ENCODE results near the gene XRRA1. TPM values are rescaled to one million over a fixed set of nuclear protein-coding genes. Genes with fewer than 3 reads are reported as not detected.

The XRRA1 gene
- total RNA-seq, 1 experiment from 2014 or later, result 10.4 TPM

- TF ChIP-seq NFYB (CRISPR knock-in tag; conservative IDR thresholded peaks at IDR 0.05; ENCODE audit: low read depth) (no peak), ZBTB43 (CRISPR knock-in tag; IDR thresholded peaks at IDR 0.05) (no peak), CREM (CRISPR knock-in tag; IDR thresholded peaks at IDR 0.05) (no peak), STAT6 (CRISPR knock-in tag; conservative IDR thresholded peaks at IDR 0.05; ENCODE audit: low read depth) (no peak), ZNF416 (CRISPR knock-in tag; IDR thresholded peaks at IDR 0.05) (no peak), NR1H2 (CRISPR knock-in tag; IDR thresholded peaks at IDR 0.05) (no peak), HMGA2 (CRISPR knock-in tag; IDR thresholded peaks at IDR 0.05) (no peak), FOXP1 (CRISPR knock-in tag; IDR thresholded peaks at IDR 0.05; ENCODE audit: borderline replicate concordance) (no peak)
These were observed 5.3 kb upstream of the XRRA1 start (continued) for GRCh38 chr11:74954199-74954598.

- no peak overlapping the region for H3K4me3 Mint-ChIP-seq
- CTCF ChIA-PET, result interaction anchor here (1.7 kb wide), 1 partner anchor 23 kb away, joined by 6 read pairs; no protein-coding TSS in a partner anchor
- POLR2A ChIA-PET, result no interaction called here
- H3K36me3 Mint-ChIP-seq, result peaks cover 11% of the 10 kb centered on the region; the same call in 1 of the 2 replicates
- no peak for ATAC-seq
- H3K4me1 Mint-ChIP-seq, result peaks cover 14% of the 10 kb centered on the region
- no peaks in the 10 kb centered on the region for H3K27me3 Mint-ChIP-seq (ENCODE audit: low read depth)
- no peaks in the 10 kb centered on the region for H3K9me3 Mint-ChIP-seq
- no peak for DNase-seq (ENCODE audit: low spot score)
- no peak overlapping the region for H3K27ac Mint-ChIP-seq
- TF ChIP-seq ATF3 (CRISPR knock-in tag; conservative IDR thresholded peaks at IDR 0.05) (no peak), CBFB (CRISPR knock-in tag; IDR thresholded peaks at IDR 0.05; ENCODE audit: low read depth) (no peak), MLX (CRISPR knock-in tag; IDR thresholded peaks at IDR 0.05) (no peak), SP1 (CRISPR knock-in tag; conservative IDR thresholded peaks at IDR 0.05) (no peak), AR (CRISPR knock-in tag; IDR thresholded peaks at IDR 0.05) (no peak), CTCF (IDR thresholded peaks at IDR 0.05) (no peak), ZNF423 (CRISPR knock-in tag; IDR thresholded peaks at IDR 0.05) (no peak), PRDM15 (CRISPR knock-in tag; IDR thresholded peaks at IDR 0.05) (no peak), GRHL2 (CRISPR knock-in tag; IDR thresholded peaks at IDR 0.05; ENCODE audit: insufficient replicate concordance, severe bottlenecking) (no peak), E2F4 (CRISPR knock-in tag; IDR thresholded peaks at IDR 0.05; ENCODE audit: borderline replicate concordance, low read depth) (no peak), PRRX2 (CRISPR knock-in tag; IDR thresholded peaks at IDR 0.05) (no peak), KAT7 (CRISPR knock-in tag; IDR thresholded peaks at IDR 0.05; ENCODE audit: borderline replicate concordance) (no peak)
These were observed 4.6 kb upstream of the XRRA1 start for GRCh38 chr11:74953451-74953850.

Data from WTC11 (cell line).